GM21717 (cell line): ENCODE data around the gene SMIM11.
"Not testable (repeated sequence)": the region's sequence is repeated elsewhere in the genome, so short reads cannot be mapped to it uniquely, and the experiment has no call there.

Source experiments
- ATAC-seq: cut with Tn5 transposase; IDR thresholded peaks from one replicate; pipeline ENCODE4 v1.9.1; 2021; ENCODE audit warnings: mild to moderate bottlenecking, moderate library complexity; ENCODE audit not compliant: unreplicated experiment

SMIM11 gene

DNA sequence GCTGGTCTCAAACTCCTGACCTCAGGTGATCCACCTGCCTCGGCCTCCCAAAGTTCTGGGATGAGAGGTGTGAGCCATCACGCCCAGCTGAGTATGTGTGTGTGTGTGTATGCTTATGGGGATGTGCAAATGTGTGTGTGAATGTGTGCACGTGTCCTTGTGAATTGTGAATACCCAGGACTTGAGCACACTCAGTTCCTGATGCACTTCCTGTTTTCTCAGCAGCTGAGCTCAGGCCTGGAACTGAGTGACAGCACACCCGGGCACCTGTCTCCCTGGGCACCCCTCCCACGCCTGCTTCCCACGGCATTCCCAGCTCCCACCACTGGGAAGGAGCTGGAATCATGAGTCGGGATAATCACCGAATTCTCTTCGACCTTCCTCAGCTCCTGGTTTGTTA is 32.0 kb downstream of the SMIM11 start:
- not testable (repeated sequence) for ATAC-seq

GRCh38 chr21:34417448-34418077 is 42.3 kb downstream of the SMIM11 start:
- not testable (repeated sequence) for ATAC-seq

DNA sequence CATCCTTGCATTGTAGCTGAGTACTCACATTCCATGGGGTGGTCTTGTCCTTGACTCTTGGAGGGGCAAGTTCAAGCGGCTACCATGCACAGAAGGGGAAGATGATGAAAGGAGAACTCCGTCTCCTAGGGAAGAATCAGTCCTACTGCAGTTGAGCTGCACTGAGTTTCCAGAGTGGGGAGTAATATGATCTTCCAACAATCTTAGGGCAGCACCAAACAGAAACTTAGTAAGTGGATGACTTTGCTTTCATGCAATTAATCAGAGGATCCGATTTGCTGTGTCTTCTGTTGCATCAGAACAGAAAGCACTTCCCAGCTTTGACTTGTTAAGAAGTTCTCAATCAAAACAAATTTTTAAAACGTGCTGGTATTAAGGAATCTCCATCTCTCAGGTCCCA is 48.5 kb downstream of the SMIM11 start, which contains the start of gene SMIM34:
TSS of gene SMIM34 (minus strand) at position 147 of the 400 bp plus-strand sequence. CDS start at position 35, 112 bp downstream.
- not testable (repeated sequence) for ATAC-seq

- not testable (repeated sequence) for ATAC-seq
Measured at GRCh38 chr21:34427339-34427738, 52.0 kb downstream of the SMIM11 start.

- not testable (repeated sequence) for ATAC-seq
Measured at GRCh38 chr21:34428441-34428840, 53.1 kb downstream of the SMIM11 start.

DNA sequence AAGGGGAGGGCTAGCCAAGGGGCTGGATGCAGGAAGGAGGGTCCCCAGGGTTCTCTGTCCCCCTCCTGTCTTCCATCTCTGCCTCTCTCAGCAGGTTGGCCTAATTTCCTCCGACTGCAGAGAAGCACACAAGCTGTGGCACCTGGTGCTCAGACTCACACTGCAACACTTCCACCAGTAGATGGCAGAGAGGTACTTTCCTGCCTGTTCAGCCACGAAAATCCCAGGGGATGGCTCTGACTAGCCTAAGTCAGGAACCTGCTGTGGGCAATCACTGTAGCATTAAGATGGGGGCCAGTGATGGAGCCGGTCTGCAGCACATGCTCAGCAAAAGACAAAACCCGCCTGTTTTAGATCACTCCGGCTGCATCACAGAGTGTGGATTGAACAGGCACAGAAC is 54.4 kb downstream of the SMIM11 start:
- not testable (repeated sequence) for ATAC-seq
